Activated T-cell treated with anti-CD3 and anti-CD28 coated beads, Interleukin-2, amount 50 U/mL, for 4 hours (primary cell): ENCODE measurements around the gene ANKRD33B. TPM values are rescaled to one million over a fixed set of nuclear protein-coding genes. Genes with fewer than 3 reads are reported as not detected.

Experiments
- ATAC-seq, 2 donors: fragments of 200-7000 bp; cut with Tn5 transposase; one replicate each; pipeline ENCODE4 v1.10.0; 2021
- DNase-seq: peaks from one replicate; pipeline ENCODE4 v3.0.0-alpha.2; 2020
- H3K27me3 Mint-ChIP-seq: one replicate; pipeline ENCODE4 v1.8.0; 2021; ENCODE audit warnings: low read depth, mixed read lengths
- H3K36me3 Mint-ChIP-seq: one replicate; pipeline ENCODE4 v1.8.0; 2022; ENCODE audit warnings: mixed read lengths; ENCODE audit not compliant: insufficient read depth
- H3K4me1 Mint-ChIP-seq: one replicate; pipeline ENCODE4 v1.8.0; 2021; ENCODE audit warnings: low read depth, mixed read lengths
- H3K4me3 Mint-ChIP-seq: one replicate; pipeline ENCODE4 v1.8.0; 2021; ENCODE audit warnings: mild to moderate bottlenecking, moderate library complexity, mixed read lengths
- H3K9me3 Mint-ChIP-seq: one replicate; pipeline ENCODE4 v1.8.0; 2021; ENCODE audit warnings: mixed read lengths
- total RNA-seq, 3 donors: library from RNA; stranded (reverse); gene quantifications; one replicate each; pipeline ENCODE4 v1.2.1, GENCODE V29; 2021

The ANKRD33B gene
- total RNA-seq, 3 donors from 2014 or later = 7.7 to 20.2 (median 9.7) TPM

DNA sequence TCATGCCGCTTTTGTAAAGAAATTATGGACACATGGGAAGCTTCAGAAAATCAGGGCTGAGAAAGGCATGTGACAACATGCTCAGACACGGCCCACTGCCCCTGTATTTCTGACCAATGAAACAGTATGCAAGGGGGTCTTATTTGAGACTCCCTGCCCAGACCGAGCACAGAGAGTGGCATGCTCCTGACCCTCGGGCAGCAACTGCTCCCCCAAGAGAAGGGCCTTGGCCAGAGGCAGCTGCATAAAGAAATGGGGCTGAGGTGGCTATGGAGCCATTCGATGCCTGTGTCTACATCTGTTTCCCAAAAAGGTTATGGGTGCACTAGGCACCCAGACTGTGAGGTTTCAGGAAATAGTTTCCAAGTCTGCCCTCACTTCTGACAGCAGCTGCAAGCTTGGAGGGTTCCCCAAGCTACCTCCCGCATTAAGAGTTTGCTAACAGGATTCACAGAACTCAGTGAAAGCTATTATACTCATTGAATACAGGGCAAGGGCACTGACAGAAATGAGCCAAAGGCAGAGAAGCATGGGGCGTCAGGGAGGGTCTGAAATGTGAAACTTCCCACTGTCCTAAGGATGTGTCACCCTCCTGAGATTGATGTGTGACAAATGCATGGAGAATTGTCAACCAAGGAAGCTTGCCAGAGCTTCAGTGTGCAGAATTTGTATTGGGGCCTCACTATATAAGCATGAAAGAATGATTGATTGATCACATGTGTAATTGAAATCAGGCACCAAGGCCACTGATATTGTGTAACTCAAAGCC is 102.8 kb downstream of the ANKRD33B start:
- Mint-ChIP-seq H3K36me3 (no peaks in the 10 kb centered on the region), H3K4me1 (no peaks in the 10 kb centered on the region), H3K27me3 (no peaks in the 10 kb centered on the region), H3K9me3 (no peaks in the 10 kb centered on the region), H3K4me3 (no peak overlapping the region)
- ATAC-seq = no peak
- DNase-seq = no peak

DNA sequence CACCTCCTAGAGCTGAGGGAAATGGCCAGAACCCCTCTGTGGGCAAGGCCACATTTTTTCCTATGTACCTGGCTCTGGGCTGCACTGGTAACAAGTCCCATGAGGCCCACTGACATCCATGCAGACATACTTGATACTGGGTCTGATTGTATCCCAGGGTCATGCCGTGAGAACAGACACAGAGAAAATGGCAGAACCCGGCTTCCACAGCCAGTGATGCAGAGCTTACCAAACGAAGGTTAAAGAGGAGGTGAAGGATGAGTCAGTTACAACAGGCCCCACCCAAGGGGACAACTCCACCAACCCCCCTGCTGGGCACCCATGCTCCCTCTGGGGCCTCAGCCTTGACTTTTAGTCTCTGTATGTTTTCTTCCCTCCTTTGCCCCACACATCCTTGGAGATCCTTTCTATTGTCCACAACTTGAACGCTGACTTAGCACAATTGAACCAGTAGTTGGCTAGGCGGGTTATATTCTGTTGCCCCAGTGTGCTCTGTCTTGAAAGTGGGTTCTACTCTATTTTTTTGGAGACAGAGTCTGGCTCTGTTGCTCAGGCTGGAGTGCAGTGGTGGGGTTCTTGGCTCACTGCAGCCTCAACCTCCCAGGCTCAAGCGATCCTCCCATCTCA is 103.7 kb downstream of the ANKRD33B start:
- no peaks in the 10 kb centered on the region for H3K27me3 Mint-ChIP-seq
- no peaks in the 10 kb centered on the region for H3K9me3 Mint-ChIP-seq
- ATAC-seq = no peak
- no peak overlapping the region for H3K4me3 Mint-ChIP-seq
- H3K36me3 Mint-ChIP-seq = no peaks in the 10 kb centered on the region
- no peaks in the 10 kb centered on the region for H3K4me1 Mint-ChIP-seq
- no peak for DNase-seq

GRCh38 chr5:10668697-10669096 is 104.8 kb downstream of the ANKRD33B start:
- ATAC-seq = no peak
- no peaks in the 10 kb centered on the region for H3K9me3 Mint-ChIP-seq
- no peaks in the 10 kb centered on the region for H3K36me3 Mint-ChIP-seq
- no peak overlapping the region for H3K4me3 Mint-ChIP-seq
- no peak for DNase-seq
- H3K27me3 Mint-ChIP-seq = no peaks in the 10 kb centered on the region
- H3K4me1 Mint-ChIP-seq = no peaks in the 10 kb centered on the region

DNA sequence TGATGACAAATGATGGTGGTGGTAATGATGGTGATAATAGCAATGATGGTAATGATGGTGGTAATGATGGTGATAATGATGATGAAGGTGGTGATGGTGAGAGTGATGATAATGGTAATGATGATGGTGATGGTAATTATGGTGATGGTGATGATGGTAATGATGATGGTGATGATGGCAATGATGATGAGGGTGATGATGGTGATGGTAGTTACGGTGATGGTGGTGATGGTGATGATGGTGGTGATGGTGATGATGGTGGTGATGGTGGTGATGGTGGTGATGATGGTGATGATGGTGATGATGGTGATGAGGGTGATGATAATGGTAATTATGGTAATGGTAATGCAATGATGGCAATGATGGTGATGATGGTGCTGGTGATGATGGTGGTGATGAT is 106.1 kb downstream of the ANKRD33B start:
- Mint-ChIP-seq H3K4me3 (no peak overlapping the region), H3K27me3 (no peaks in the 10 kb centered on the region), H3K9me3 (no peaks in the 10 kb centered on the region), H3K4me1 (no peaks in the 10 kb centered on the region), H3K36me3 (no peaks in the 10 kb centered on the region)
- DNase-seq = no peak
- no peak for ATAC-seq

GRCh38 chr5:10671041-10672008 is 107.5 kb downstream of the ANKRD33B start:
- H3K9me3 Mint-ChIP-seq = no peaks in the 10 kb centered on the region
- H3K4me3 Mint-ChIP-seq = no peak overlapping the region
- H3K27me3 Mint-ChIP-seq = no peaks in the 10 kb centered on the region
- no peak for ATAC-seq
- DNase-seq = no peak
- H3K4me1 Mint-ChIP-seq = no peaks in the 10 kb centered on the region
- no peaks in the 10 kb centered on the region for H3K36me3 Mint-ChIP-seq

DNA sequence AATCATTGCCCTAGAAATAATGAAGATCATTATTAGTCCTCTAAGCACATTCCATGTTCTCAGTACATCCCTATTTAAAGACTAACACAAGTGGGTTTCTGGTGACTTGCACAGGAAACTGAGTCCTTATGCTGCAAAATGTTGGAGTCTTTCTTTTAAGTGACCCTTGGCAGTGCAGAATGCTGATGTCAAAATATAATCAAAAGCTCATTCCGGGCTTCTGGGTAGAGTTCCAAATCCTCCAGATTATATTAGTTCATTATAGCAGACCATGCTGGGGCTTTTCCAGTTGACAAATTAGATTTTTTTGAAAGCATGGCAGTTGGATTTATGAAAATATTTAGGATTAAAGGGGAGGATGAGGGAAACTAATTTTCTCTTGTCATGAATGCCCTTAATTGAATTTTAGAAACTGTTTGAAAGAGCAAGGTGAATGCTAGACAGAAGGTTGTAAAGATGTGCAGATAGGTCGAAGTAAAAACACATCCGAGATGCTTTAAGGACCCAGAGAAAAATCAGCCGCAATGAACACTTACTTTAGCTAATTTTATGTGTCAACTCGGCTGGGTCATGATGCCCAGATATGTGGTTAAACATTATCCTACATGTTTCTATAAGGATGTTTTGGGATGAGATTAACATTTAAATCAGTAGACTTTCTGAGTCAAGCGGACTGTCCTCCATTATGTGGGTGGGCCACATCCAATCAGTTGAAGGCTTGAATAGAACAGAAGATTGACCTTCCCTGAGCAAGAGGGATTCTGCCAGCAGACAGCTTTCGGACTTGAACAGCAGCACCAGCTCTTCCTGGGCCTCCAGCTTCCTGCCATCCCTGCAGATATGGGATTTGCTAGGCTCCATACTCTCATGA is 108.5 kb downstream of the ANKRD33B start:
- Mint-ChIP-seq H3K4me3 (no peak overlapping the region), H3K9me3 (peaks cover 5% of the 10 kb centered on the region), H3K27me3 (no peaks in the 10 kb centered on the region), H3K4me1 (no peaks in the 10 kb centered on the region), H3K36me3 (peaks cover 6% of the 10 kb centered on the region)
- ATAC-seq (no peak), DNase-seq (no peak)

DNA sequence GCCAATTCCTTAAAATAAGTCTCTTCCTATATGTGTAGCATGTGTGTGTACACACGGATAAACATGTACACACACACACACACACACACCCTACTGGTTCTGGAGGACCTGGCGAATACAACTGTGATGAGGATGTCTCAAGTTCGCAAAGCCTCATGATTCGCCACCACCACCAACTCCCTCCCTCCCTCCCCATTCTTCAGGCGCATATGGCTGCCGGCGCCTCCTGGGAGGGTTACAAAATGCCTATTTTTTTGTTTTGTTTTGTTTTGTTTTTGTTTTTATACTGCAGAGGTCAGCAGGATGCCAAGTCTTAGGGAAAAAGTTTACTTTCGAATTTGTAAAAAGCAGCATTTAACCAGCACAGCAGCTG is 109.1 kb downstream of the ANKRD33B start:
- no peaks in the 10 kb centered on the region for H3K4me1 Mint-ChIP-seq

GRCh38 chr5:10673407-10673806 is 109.5 kb downstream of the ANKRD33B start:
- peaks cover 15% of the 10 kb centered on the region for H3K36me3 Mint-ChIP-seq
- no peak for ATAC-seq
- H3K4me3 Mint-ChIP-seq = no peak overlapping the region
- no peak for DNase-seq
- H3K9me3 Mint-ChIP-seq = peaks cover 12% of the 10 kb centered on the region
- H3K4me1 Mint-ChIP-seq = no peaks in the 10 kb centered on the region
- H3K27me3 Mint-ChIP-seq = no peaks in the 10 kb centered on the region

More for the DNA sequence above, 109.1 kb downstream of the ANKRD33B start:
- H3K9me3 Mint-ChIP-seq = peaks cover 11% of the 10 kb centered on the region
- DNase-seq = no peak
- peaks cover 12% of the 10 kb centered on the region for H3K36me3 Mint-ChIP-seq
- no peak overlapping the region for H3K4me3 Mint-ChIP-seq
- ATAC-seq = no peak
- H3K27me3 Mint-ChIP-seq = no peaks in the 10 kb centered on the region

GRCh38 chr5:10674096-10674495 is 110.2 kb downstream of the ANKRD33B start:
- peak in 1 of 2 donors; percentile 14 for ATAC-seq
- H3K9me3 Mint-ChIP-seq = peaks cover 12% of the 10 kb centered on the region
- H3K4me1 Mint-ChIP-seq = no peaks in the 10 kb centered on the region
- DNase-seq = no peak
- H3K36me3 Mint-ChIP-seq = peaks cover 18% of the 10 kb centered on the region
- H3K27me3 Mint-ChIP-seq = no peaks in the 10 kb centered on the region
- H3K4me3 Mint-ChIP-seq = no peak overlapping the region

- no peak for DNase-seq
- Mint-ChIP-seq H3K36me3 (peaks cover 19% of the 10 kb centered on the region), H3K4me1 (no peaks in the 10 kb centered on the region), H3K27me3 (no peaks in the 10 kb centered on the region), H3K9me3 (peaks cover 12% of the 10 kb centered on the region), H3K4me3 (no peak overlapping the region)
- ATAC-seq = no peak
Measured at GRCh38 chr5:10674582-10674981, 110.7 kb downstream of the ANKRD33B start.

DNA sequence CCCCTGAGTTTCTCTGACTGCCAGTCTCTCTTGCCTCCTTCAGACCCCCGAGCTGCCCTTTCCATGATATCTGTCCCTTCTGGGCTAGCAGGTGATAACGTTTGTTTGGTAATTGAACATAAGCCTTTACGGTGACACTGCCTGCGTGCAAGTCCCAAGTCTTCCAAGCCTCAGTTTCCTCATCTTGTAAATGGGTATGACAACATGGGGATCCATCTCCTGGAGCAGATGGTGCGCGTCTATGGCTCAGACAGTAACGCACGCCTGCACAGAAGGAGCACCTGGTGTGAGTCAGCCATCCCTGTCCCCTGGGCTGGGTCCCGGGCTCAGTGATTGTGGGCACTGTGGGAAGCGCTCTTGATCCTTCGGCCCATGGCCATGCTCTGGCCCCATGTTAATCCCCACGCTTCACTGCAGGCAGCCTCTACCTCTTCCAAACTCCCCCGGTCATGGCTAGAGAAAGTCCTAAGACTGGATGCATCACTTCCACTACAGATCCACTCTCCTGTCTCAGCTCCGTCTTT is 111.4 kb downstream of the ANKRD33B start:
- no peaks in the 10 kb centered on the region for H3K4me1 Mint-ChIP-seq
- peaks cover 12% of the 10 kb centered on the region for H3K9me3 Mint-ChIP-seq
- ATAC-seq (no peak), DNase-seq (no peak)
- H3K4me3 Mint-ChIP-seq = no peak overlapping the region
- H3K27me3 Mint-ChIP-seq = no peaks in the 10 kb centered on the region
- peaks cover 25% of the 10 kb centered on the region for H3K36me3 Mint-ChIP-seq

DNA sequence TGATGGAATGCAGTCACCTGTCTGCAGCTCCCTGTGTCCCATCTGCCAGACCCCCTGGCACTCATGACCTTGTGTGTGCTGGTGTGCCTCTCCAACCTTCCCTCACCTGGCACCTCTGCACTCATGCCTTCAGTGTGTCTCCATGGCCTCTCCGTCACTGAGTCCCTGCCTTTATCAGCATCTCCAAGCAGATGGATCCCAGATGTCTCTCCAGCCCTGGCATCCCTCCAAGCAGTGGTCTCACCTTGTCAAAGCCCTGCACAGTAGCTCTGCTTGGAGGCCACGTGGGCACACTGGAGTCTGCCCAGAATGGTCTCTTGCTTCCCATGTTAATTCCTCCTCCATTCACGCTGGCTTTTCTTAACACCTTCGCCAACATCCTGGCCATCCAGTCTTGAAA is 112.4 kb downstream of the ANKRD33B start:
- Mint-ChIP-seq H3K4me3 (no peak overlapping the region), H3K36me3 (peaks cover 33% of the 10 kb centered on the region), H3K27me3 (no peaks in the 10 kb centered on the region), H3K9me3 (peaks cover 12% of the 10 kb centered on the region), H3K4me1 (no peaks in the 10 kb centered on the region)
- DNase-seq = no peak
- no peak for ATAC-seq

GRCh38 chr5:10676946-10677345 is 113.1 kb downstream of the ANKRD33B start:
- H3K4me1 Mint-ChIP-seq = no peaks in the 10 kb centered on the region
- peaks cover 33% of the 10 kb centered on the region for H3K36me3 Mint-ChIP-seq
- DNase-seq (no peak), ATAC-seq (no peak)
- H3K4me3 Mint-ChIP-seq = no peak overlapping the region
- H3K27me3 Mint-ChIP-seq = no peaks in the 10 kb centered on the region
- peaks cover 12% of the 10 kb centered on the region for H3K9me3 Mint-ChIP-seq
